Keratinocyte (primary cell): ENCODE measurements around the gene TMEM225B. TPM values are rescaled to one million over a fixed set of nuclear protein-coding genes. Genes with fewer than 3 reads are reported as not detected.

Experiments used
- DNase-seq: peaks from one replicate; pipeline ENCODE4 v3.0.0-alpha.2; 2011; ENCODE audit warnings: low read depth, missing footprints, low spot score
- FAIRE-seq: peaks from 2 replicates; lab custom pipeline; 2011; peaks lifted over from hg19 to GRCh38; lab: Jason Lieb, UNC
- H2AFZ ChIP-seq: 2 replicates; pipeline ENCODE4 v1.6.0; 2012; ENCODE audit warnings: low read length, control low read depth, inconsistent platforms; ENCODE audit not compliant: control insufficient read depth
- H3K27ac ChIP-seq: 2 replicates; pipeline ENCODE4 v1.5.1; 2011; ENCODE audit warnings: low read length; ENCODE audit not compliant: control insufficient read depth, insufficient read depth
- H3K27me3 ChIP-seq: 3 replicates; pipeline ENCODE4 v1.6.0; 2011; ENCODE audit warnings: low read length; ENCODE audit not compliant: control insufficient read depth, insufficient read depth; ENCODE audit errors: extremely low read depth
- H3K36me3 ChIP-seq, 2 experiments: 2 replicates in 1 of 2; 3 replicates in 1 of 2; pipeline ENCODE4 v1.5.1; 2011; ENCODE audit warnings: low read length in 2 of 2, mild to moderate bottlenecking in 1 of 2; ENCODE audit not compliant: control insufficient read depth in 2 of 2, insufficient read depth in 2 of 2; ENCODE audit errors: extremely low read depth in 1 of 2
- H3K4me1 ChIP-seq: 3 replicates; pipeline ENCODE4 v1.5.1; 2011; ENCODE audit warnings: low read length; ENCODE audit not compliant: control insufficient read depth, insufficient read depth; ENCODE audit errors: extremely low read depth
- H3K4me2 ChIP-seq: 3 replicates; pipeline ENCODE4 v1.6.0; 2011; ENCODE audit warnings: low read depth, low read length; ENCODE audit not compliant: control insufficient read depth, insufficient read depth; ENCODE audit errors: extremely low read depth
- H3K4me3 ChIP-seq, 3 experiments: fragments of 200-600 bp in 1 of 3; sonication (generic) in 1 of 3; 2 replicates in 2 of 3; 3 replicates in 1 of 3; pipeline ENCODE4 v1.5.1; 2011 to 2016; ENCODE audit warnings: low read length in 3 of 3, mild to moderate bottlenecking in 3 of 3, control low read depth in 2 of 3, inconsistent platforms in 1 of 3, low read depth in 1 of 3, mixed read lengths in 1 of 3, mixed run types in 1 of 3, moderate library complexity in 1 of 3; ENCODE audit not compliant: control insufficient read depth in 2 of 3, insufficient read depth in 2 of 3; ENCODE audit errors: extremely low read depth in 1 of 3
- H3K79me2 ChIP-seq: 2 replicates; pipeline ENCODE4 v1.6.0; 2012; ENCODE audit warnings: low read length; ENCODE audit not compliant: control insufficient read depth, insufficient read depth
- H3K9ac ChIP-seq: 3 replicates; pipeline ENCODE4 v1.6.0; 2011; ENCODE audit warnings: low read length; ENCODE audit not compliant: control insufficient read depth, insufficient read depth; ENCODE audit errors: extremely low read depth
- H3K9me1 ChIP-seq: 3 replicates; pipeline ENCODE4 v1.6.0; 2011; ENCODE audit warnings: low read length; ENCODE audit not compliant: control insufficient read depth, insufficient read depth; ENCODE audit errors: extremely low read depth
- H3K9me3 ChIP-seq: 2 replicates; pipeline ENCODE4 v1.5.1; 2012; ENCODE audit warnings: low read depth, low read length; ENCODE audit not compliant: control insufficient read depth
- H4K20me1 ChIP-seq: 3 replicates; pipeline ENCODE4 v1.6.0; 2011; ENCODE audit warnings: low read length; ENCODE audit not compliant: control insufficient read depth, insufficient read depth; ENCODE audit errors: extremely low read depth
- EZH2 ChIP-seq: IDR thresholded peaks from one replicate; pipeline ENCODE4 v1.6.1; 2012; ENCODE audit warnings: inconsistent platforms, mild to moderate bottlenecking, low read length, moderate library complexity
- dilution Hi-C: fragments of 300-500 bp; cut with MboI; formaldehyde crosslinking; loops from one replicate; pipeline ENCODE4 v1.7.0; 2020; ENCODE audit warnings: low sequenced_read_pairs; ENCODE audit not compliant: extremely low pct_ligation_motif_present
- polyA plus RNA-seq, 5 experiments: library from polyadenylated mRNA; depleted of rRNA in 3 of 5; stranded (reverse) in 3 of 5; stranded (forward) in 1 of 5; unstranded in 1 of 5; fragments of >200 nt; gene quantifications; 1 replicate in 1 of 5; 2 replicates in 3 of 5; 3 replicates in 1 of 5; pipeline versions ENCODE4 v1.2.1 to v1.2.3, GENCODE V29; 2011 to 2012; ENCODE audit warnings: missing spikeins in 2 of 5, low read depth in 1 of 5, low replicate concordance in 1 of 5
- TF ChIP-seq, protein P1 (sequence below), 3 experiments: IDR thresholded peaks in 1 of 3; conservative IDR thresholded peaks in 1 of 3; optimal IDR thresholded peaks in 1 of 3; 2 replicates in 2 of 3; 3 replicates in 1 of 3; pipeline versions ENCODE3 to v1.5.1; 2011; ENCODE audit warnings: low read length in 3 of 3, mild to moderate bottlenecking in 3 of 3, moderate library complexity in 2 of 3, control low read depth in 1 of 3, inconsistent platforms in 1 of 3; ENCODE audit not compliant: insufficient read depth in 2 of 3; ENCODE audit errors: extremely low read depth in 1 of 3

TMEM225B gene
- polyA plus RNA-seq, 1 donor (not counting 4 experiments of a cell fraction or from before 2014, with no cell fraction given): 0.18 TPM

DNA sequence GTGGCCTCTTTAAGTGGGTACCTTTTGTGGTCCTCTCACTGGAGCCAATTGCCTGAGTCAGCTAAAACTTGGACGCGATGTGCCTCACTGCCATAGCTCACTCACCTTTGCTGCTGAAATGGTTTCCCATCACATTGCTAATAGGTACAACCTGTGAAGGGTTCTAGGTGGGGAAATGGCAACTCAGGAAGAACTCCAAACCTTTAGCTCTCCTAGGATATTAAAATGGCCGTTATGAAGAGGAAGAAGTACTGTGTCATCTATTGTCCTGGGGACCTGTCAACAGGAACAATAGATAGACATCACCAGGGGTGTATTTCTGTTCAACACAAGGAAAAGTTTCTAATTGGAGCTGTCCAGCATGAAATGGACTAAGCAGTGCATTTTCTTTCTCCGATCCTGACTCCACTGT lies 40.9 kb upstream of the TMEM225B start:
- peak overlapping the region; percentile 98 for H3K9ac ChIP-seq
- H3K4me1 ChIP-seq: peaks cover 39% of the 10 kb centered on the region
- H3K27ac ChIP-seq: peak overlapping the region; percentile 92
- H2AFZ ChIP-seq: no peak overlapping the region
- peak overlapping the region; percentile 89 to 92 (median 91) for H3K4me3 ChIP-seq
- TF ChIP-seq EZH2: no peak
- TF ChIP-seq, protein P1, sequence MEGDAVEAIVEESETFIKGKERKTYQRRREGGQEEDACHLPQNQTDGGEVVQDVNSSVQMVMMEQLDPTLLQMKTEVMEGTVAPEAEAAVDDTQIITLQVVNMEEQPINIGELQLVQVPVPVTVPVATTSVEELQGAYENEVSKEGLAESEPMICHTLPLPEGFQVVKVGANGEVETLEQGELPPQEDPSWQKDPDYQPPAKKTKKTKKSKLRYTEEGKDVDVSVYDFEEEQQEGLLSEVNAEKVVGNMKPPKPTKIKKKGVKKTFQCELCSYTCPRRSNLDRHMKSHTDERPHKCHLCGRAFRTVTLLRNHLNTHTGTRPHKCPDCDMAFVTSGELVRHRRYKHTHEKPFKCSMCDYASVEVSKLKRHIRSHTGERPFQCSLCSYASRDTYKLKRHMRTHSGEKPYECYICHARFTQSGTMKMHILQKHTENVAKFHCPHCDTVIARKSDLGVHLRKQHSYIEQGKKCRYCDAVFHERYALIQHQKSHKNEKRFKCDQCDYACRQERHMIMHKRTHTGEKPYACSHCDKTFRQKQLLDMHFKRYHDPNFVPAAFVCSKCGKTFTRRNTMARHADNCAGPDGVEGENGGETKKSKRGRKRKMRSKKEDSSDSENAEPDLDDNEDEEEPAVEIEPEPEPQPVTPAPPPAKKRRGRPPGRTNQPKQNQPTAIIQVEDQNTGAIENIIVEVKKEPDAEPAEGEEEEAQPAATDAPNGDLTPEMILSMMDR (optimal IDR thresholded peaks at IDR 0.05 in 1 of 3, IDR thresholded peaks at IDR 0.05 in 1 of 3, conservative IDR thresholded peaks at IDR 0.05 in 1 of 3; ENCODE audit: extremely low read depth in 1 of 3, insufficient read depth in 2 of 3, low read length in 3 of 3): no peak
- no peaks in the 10 kb centered on the region for H3K27me3 ChIP-seq
- no peaks in the 10 kb centered on the region for H3K9me3 ChIP-seq
- peaks cover 34% of the 10 kb centered on the region for H3K79me2 ChIP-seq
- no peaks in the 10 kb centered on the region for H4K20me1 ChIP-seq
- dilution Hi-C loops: no loop called here
- no peaks in the 10 kb centered on the region for H3K9me1 ChIP-seq
- FAIRE-seq (no peak), DNase-seq (no peak)
- H3K4me2 ChIP-seq: peak overlapping the region; percentile 93
- H3K36me3 ChIP-seq: peaks cover 4 to 30% of the 10 kb centered on the region in 2 experiments

DNA sequence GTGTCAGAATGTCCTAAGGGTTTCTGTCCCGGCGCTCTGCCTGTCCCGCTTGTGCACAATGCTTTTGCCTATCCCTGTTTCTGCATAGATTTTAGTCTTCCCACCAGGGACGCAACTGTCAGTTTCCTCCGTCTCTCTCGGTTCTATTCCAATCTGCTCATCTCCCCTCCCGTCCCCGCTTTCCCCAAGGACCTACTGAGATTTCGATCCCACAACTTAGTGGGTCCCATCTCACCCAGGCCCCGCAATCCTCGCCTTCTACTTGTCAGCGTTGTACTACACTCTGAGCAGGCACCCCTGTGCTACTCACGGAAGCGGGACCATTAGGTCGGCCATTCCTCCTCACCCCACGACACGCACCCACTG lies 40.1 kb upstream of the TMEM225B start:
- H3K79me2 ChIP-seq: peaks cover 34% of the 10 kb centered on the region
- TF ChIP-seq EZH2: no peak
- TF ChIP-seq, protein P1 (optimal IDR thresholded peaks at IDR 0.05 in 1 of 3, IDR thresholded peaks at IDR 0.05 in 1 of 3, conservative IDR thresholded peaks at IDR 0.05 in 1 of 3; ENCODE audit: extremely low read depth in 1 of 3, insufficient read depth in 2 of 3, low read length in 3 of 3): no peak
- H3K9me3 ChIP-seq: no peaks in the 10 kb centered on the region
- H3K4me1 ChIP-seq: peaks cover 42% of the 10 kb centered on the region
- H3K9me1 ChIP-seq: no peaks in the 10 kb centered on the region
- H3K36me3 ChIP-seq: peaks cover 4 to 31% of the 10 kb centered on the region in 2 experiments
- H2AFZ ChIP-seq: peak overlapping the region; percentile 94
- FAIRE-seq: no peak
- no peak for DNase-seq
- H3K9ac ChIP-seq: peak overlapping the region; percentile 98
- H3K4me2 ChIP-seq: peak overlapping the region; percentile 93
- dilution Hi-C loops: no loop called here
- no peaks in the 10 kb centered on the region for H3K27me3 ChIP-seq
- H4K20me1 ChIP-seq: no peaks in the 10 kb centered on the region
- peak overlapping the region; percentile 89 to 92 (median 91) for H3K4me3 ChIP-seq
- H3K27ac ChIP-seq: peak overlapping the region; percentile 92
